HEK293 (cell line): ENCODE results near the gene LCORL.

Source experiments
- CTCF ChIA-PET: fragments of 350-600 bp; formaldehyde crosslinking; extraction: SDS; loops from one replicate; lab custom pipeline; 2021; ENCODE audit warnings: antibody characterized with exemption; lab: Yijun Ruan, JAX
- POLR2A ChIA-PET: fragments of 300-600 bp; formaldehyde crosslinking; extraction: SDS; loops from one replicate; lab custom pipeline; 2020; ENCODE audit warnings: antibody characterized with exemption, inconsistent platforms; lab: Yijun Ruan, JAX
- H3K27ac ChIP-seq: fragments of 200-500 bp; sonication (Bioruptor generic); 2 replicates; pipeline ENCODE4 v1.5.1; 2014; ENCODE audit warnings: low read depth, low read length, control low read depth, inconsistent platforms; ENCODE audit errors: extremely low read depth
- H3K36me3 ChIP-seq, 2 experiments: fragments of 200-500 bp in 1 of 2; sonication (Bioruptor generic) in 1 of 2; 1 replicate in 1 of 2; 2 replicates in 1 of 2; pipeline ENCODE4 v1.5.1; 2014 to 2017; ENCODE audit warnings: inconsistent platforms in 2 of 2, low read length in 2 of 2; ENCODE audit not compliant: control insufficient read depth in 2 of 2, insufficient read depth in 1 of 2
- H3K4me1 ChIP-seq: fragments of 200-500 bp; sonication (Bioruptor generic); 2 replicates; pipeline ENCODE4 v1.5.1; 2014; ENCODE audit warnings: mild to moderate bottlenecking, low read length, inconsistent platforms; ENCODE audit not compliant: control insufficient read depth, insufficient read depth
- H3K4me3 ChIP-seq: 2 replicates; pipeline ENCODE4 v1.5.1; 2011; ENCODE audit warnings: low read depth, mild to moderate bottlenecking, control low read depth, low read length, moderate library complexity
- H3K9me3 ChIP-seq: fragments of 200-500 bp; sonication (Bioruptor generic); 2 replicates; pipeline ENCODE4 v1.5.1; 2014; ENCODE audit warnings: low read depth, low read length, inconsistent platforms; ENCODE audit not compliant: control insufficient read depth, insufficient read depth
- KLF16 ChIP-seq: fragments of 450-650 bp; formaldehyde crosslinking; IDR thresholded peaks from 2 replicates; pipeline ENCODE4 v1.5.1; 2017; ENCODE audit warnings: missing biosample characterization, missing genetic modification characterization
- MEIS1 ChIP-seq: sonication (generic); formaldehyde crosslinking; IDR thresholded peaks from 2 replicates; pipeline ENCODE4 v1.8.1; 2022; ENCODE audit warnings: missing genetic modification reagents, mild to moderate bottlenecking, borderline replicate concordance
- MZF1 ChIP-seq: fragments of 450-650 bp; formaldehyde crosslinking; IDR thresholded peaks from 2 replicates; pipeline ENCODE4 v1.5.1; 2017; ENCODE audit warnings: missing biosample characterization, missing genetic modification characterization, borderline replicate concordance
- PRDM1 ChIP-seq: fragments of 450-650 bp; formaldehyde crosslinking; IDR thresholded peaks from 2 replicates; pipeline ENCODE4; 2016; ENCODE audit warnings: missing biosample characterization, missing genetic modification characterization
- RBAK ChIP-seq: fragments of 450-650 bp; formaldehyde crosslinking; IDR thresholded peaks from 2 replicates; pipeline ENCODE4 v1.5.1; 2016; ENCODE audit warnings: missing biosample characterization, missing genetic modification characterization
- SALL2 ChIP-seq: fragments of 450-650 bp; formaldehyde crosslinking; IDR thresholded peaks from 2 replicates; pipeline ENCODE4 v1.5.0; 2017; ENCODE audit warnings: missing biosample characterization, mild to moderate bottlenecking, missing genetic modification characterization, borderline replicate concordance
- WT1 ChIP-seq: fragments of 450-650 bp; formaldehyde crosslinking; IDR thresholded peaks from 2 replicates; pipeline ENCODE4 v1.5.1; 2016; ENCODE audit warnings: missing biosample characterization, missing genetic modification characterization
- ZBTB20 ChIP-seq: fragments of 450-650 bp; formaldehyde crosslinking; IDR thresholded peaks from 2 replicates; pipeline ENCODE4 v1.5.1; 2016; ENCODE audit warnings: missing biosample characterization, missing genetic modification characterization
- ZBTB8A ChIP-seq: fragments of 450-650 bp; formaldehyde crosslinking; IDR thresholded peaks from 2 replicates; pipeline ENCODE4 v1.5.1; 2016; ENCODE audit warnings: missing biosample characterization, missing genetic modification characterization
- ZFHX2 ChIP-seq: fragments of 450-650 bp; formaldehyde crosslinking; conservative IDR thresholded peaks from 2 replicates; pipeline ENCODE4 v1.5.1; 2016; ENCODE audit warnings: missing biosample characterization, missing genetic modification characterization
- ZNF112 ChIP-seq: fragments of 450-650 bp; formaldehyde crosslinking; IDR thresholded peaks from 2 replicates; pipeline ENCODE4 v1.5.0; 2017; ENCODE audit warnings: missing biosample characterization, missing genetic modification characterization
- ZNF138 ChIP-seq: fragments of 450-650 bp; formaldehyde crosslinking; IDR thresholded peaks from 2 replicates; pipeline ENCODE4 v1.5.1; 2016; ENCODE audit warnings: missing biosample characterization, missing genetic modification characterization, borderline replicate concordance
- ZNF174 ChIP-seq: fragments of 450-650 bp; formaldehyde crosslinking; IDR thresholded peaks from 2 replicates; pipeline ENCODE4 v1.5.0; 2017; ENCODE audit warnings: missing biosample characterization, mild to moderate bottlenecking, missing genetic modification characterization
- ZNF2 ChIP-seq: fragments of 450-650 bp; formaldehyde crosslinking; IDR thresholded peaks from 2 replicates; pipeline ENCODE4 v1.5.1; 2016; ENCODE audit warnings: missing biosample characterization, missing genetic modification characterization
- ZNF274 ChIP-seq, 2 experiments: fragments of 200-500 bp in 1 of 2; fragments of 450-650 bp in 1 of 2; sonication (Bioruptor generic) in 1 of 2; formaldehyde crosslinking in 1 of 2; IDR thresholded peaks; 2 replicates each; pipeline versions ENCODE4 v1.5.1 to v1.6.1; 2014 to 2016; ENCODE audit warnings: borderline replicate concordance in 1 of 2, inconsistent platforms in 1 of 2, low read length in 1 of 2, missing biosample characterization in 1 of 2, missing genetic modification characterization in 1 of 2
- ZNF335 ChIP-seq: fragments of 450-650 bp; formaldehyde crosslinking; conservative IDR thresholded peaks from 2 replicates; pipeline ENCODE4 v1.5.1; 2016; ENCODE audit warnings: missing biosample characterization, missing genetic modification characterization
- ZNF473 ChIP-seq: fragments of 450-650 bp; formaldehyde crosslinking; IDR thresholded peaks from 2 replicates; pipeline ENCODE4 v1.5.1; 2017; ENCODE audit warnings: missing biosample characterization, missing genetic modification characterization
- ZNF596 ChIP-seq: fragments of 450-650 bp; IDR thresholded peaks from 2 replicates; pipeline ENCODE4 v1.5.0; 2018; ENCODE audit warnings: missing biosample characterization, mild to moderate bottlenecking, missing genetic modification characterization, moderate library complexity
- ZNF600 ChIP-seq: fragments of 450-650 bp; formaldehyde crosslinking; IDR thresholded peaks from 2 replicates; pipeline ENCODE4 v1.5.1; 2016; ENCODE audit warnings: missing biosample characterization, missing genetic modification characterization
- ZNF76 ChIP-seq: fragments of 450-650 bp; formaldehyde crosslinking; IDR thresholded peaks from 2 replicates; pipeline ENCODE4; 2016; ENCODE audit warnings: low read depth, missing biosample characterization, missing genetic modification characterization, borderline replicate concordance
- ZNF792 ChIP-seq: fragments of 450-650 bp; formaldehyde crosslinking; IDR thresholded peaks from 2 replicates; pipeline ENCODE4 v1.5.1; 2016; ENCODE audit warnings: missing biosample characterization, missing genetic modification characterization
- TF ChIP-seq, protein P1 (sequence below): fragments of 450-650 bp; IDR thresholded peaks from 2 replicates; pipeline ENCODE4 v1.5.1; 2018; ENCODE audit warnings: missing biosample characterization, mild to moderate bottlenecking, missing genetic modification characterization
- TF ChIP-seq, protein P2 (sequence below): fragments of 450-650 bp; formaldehyde crosslinking; IDR thresholded peaks from 2 replicates; pipeline ENCODE4 v1.5.1; 2017; ENCODE audit warnings: missing biosample characterization, missing genetic modification characterization
- TF ChIP-seq, protein P3 (sequence below): fragments of 450-650 bp; formaldehyde crosslinking; conservative IDR thresholded peaks from 2 replicates; pipeline ENCODE4 v1.5.1; 2016; ENCODE audit warnings: low read depth, missing biosample characterization, missing genetic modification characterization
- TF ChIP-seq, protein P4 (sequence below): fragments of 450-650 bp; formaldehyde crosslinking; IDR thresholded peaks from 2 replicates; pipeline ENCODE4 v1.5.1; 2016; ENCODE audit warnings: missing biosample characterization, missing genetic modification characterization
- TF ChIP-seq, protein P5 (sequence below): fragments of 450-650 bp; formaldehyde crosslinking; IDR thresholded peaks from 2 replicates; pipeline ENCODE4 v1.5.1; 2016; ENCODE audit warnings: missing biosample characterization, missing genetic modification characterization

Gene LCORL

DNA sequence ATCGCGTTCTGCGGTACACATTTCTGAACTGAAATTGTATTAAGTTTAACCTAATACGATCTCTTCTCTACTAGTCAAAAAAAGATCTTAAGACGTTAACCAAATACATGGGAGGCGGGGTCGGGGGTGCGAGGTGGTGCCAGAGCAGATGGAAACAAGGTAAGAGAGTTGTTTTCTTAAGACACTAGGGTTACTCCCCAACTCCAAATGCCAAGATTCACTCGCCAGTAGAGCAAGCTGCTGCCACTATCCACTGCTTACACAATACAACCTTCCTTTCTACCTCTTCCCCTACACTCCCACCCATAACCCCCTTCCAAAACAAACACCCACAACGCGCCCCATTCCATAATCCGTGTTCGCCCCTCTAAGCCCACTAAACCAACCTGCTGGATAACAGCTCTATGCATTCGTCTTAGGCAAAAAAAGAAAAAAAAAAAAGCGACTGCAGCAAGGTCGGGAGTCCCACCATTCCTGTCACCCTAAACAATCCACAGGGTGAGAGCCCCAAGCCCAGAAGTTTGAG, 1.3 kb downstream of the LCORL start:
- Histone ChIP-seq H3K4me1 (no peaks in the 10 kb centered on the region), H3K27ac (no peak overlapping the region), H3K4me3 (peak overlapping the region; percentile 75), H3K36me3 (no peaks in the 10 kb centered on the region), H3K9me3 (no peaks in the 10 kb centered on the region)
- CTCF ChIA-PET, result interaction anchor here (0.6 kb wide), 2 partner anchors 87 to 208 kb away, joined by 3 read pairs; no protein-coding TSS in a partner anchor
- POLR2A ChIA-PET, result interaction anchor here (0.7 kb wide), 1 partner anchor 154 kb away, joined by 6 read pairs; no protein-coding TSS in a partner anchor
- no peak for TF ChIP-seq RBAK (tag by site-specific recombination)
- no peak for TF ChIP-seq ZNF596 (tag by site-specific recombination)
- peak; percentile 79; the same call in 1 of the 2 replicates for TF ChIP-seq ZNF600 (tag by site-specific recombination)
- TF ChIP-seq ZNF473 (tag by site-specific recombination), result no peak
- TF ChIP-seq ZNF76 (tag by site-specific recombination), result peak; percentile 73
- no peak for TF ChIP-seq KLF16 (tag by site-specific recombination)
- TF ChIP-seq ZNF174 (tag by site-specific recombination), result no peak
- TF ChIP-seq ZNF2 (tag by site-specific recombination), result 0 out of 2 replicates have a peak, but pooled peaks have one; percentile 53
- no peak for TF ChIP-seq MEIS1 (CRISPR knock-in tag)
- no peak for TF ChIP-seq SALL2 (tag by site-specific recombination)
- TF ChIP-seq, protein P1, sequence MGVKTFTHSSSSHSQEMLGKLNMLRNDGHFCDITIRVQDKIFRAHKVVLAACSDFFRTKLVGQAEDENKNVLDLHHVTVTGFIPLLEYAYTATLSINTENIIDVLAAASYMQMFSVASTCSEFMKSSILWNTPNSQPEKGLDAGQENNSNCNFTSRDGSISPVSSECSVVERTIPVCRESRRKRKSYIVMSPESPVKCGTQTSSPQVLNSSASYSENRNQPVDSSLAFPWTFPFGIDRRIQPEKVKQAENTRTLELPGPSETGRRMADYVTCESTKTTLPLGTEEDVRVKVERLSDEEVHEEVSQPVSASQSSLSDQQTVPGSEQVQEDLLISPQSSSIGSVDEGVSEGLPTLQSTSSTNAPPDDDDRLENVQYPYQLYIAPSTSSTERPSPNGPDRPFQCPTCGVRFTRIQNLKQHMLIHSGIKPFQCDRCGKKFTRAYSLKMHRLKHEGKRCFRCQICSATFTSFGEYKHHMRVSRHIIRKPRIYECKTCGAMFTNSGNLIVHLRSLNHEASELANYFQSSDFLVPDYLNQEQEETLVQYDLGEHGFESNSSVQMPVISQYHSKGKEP (tag by site-specific recombination), result no peak
- no peak for TF ChIP-seq ZNF274 (IDR thresholded peaks at IDR 0.05; ENCODE audit: low read length)
- TF ChIP-seq ZNF274 (tag by site-specific recombination; IDR thresholded peaks at IDR 0.05; ENCODE audit: borderline replicate concordance), result no peak
- no peak for TF ChIP-seq ZNF112 (tag by site-specific recombination)
- TF ChIP-seq, protein P2, sequence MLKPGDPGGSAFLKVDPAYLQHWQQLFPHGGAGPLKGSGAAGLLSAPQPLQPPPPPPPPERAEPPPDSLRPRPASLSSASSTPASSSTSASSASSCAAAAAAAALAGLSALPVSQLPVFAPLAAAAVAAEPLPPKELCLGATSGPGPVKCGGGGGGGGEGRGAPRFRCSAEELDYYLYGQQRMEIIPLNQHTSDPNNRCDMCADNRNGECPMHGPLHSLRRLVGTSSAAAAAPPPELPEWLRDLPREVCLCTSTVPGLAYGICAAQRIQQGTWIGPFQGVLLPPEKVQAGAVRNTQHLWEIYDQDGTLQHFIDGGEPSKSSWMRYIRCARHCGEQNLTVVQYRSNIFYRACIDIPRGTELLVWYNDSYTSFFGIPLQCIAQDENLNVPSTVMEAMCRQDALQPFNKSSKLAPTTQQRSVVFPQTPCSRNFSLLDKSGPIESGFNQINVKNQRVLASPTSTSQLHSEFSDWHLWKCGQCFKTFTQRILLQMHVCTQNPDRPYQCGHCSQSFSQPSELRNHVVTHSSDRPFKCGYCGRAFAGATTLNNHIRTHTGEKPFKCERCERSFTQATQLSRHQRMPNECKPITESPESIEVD (tag by site-specific recombination), result no peak
- peak; percentile 12; the same call in 1 of the 2 replicates for TF ChIP-seq ZBTB20 (tag by site-specific recombination)
- TF ChIP-seq WT1 (tag by site-specific recombination), result 0 out of 2 replicates have a peak, but pooled peaks have one; percentile 7
- TF ChIP-seq ZBTB8A, result peak; percentile 68
- TF ChIP-seq MZF1 (tag by site-specific recombination), result no peak
- TF ChIP-seq, protein P3, sequence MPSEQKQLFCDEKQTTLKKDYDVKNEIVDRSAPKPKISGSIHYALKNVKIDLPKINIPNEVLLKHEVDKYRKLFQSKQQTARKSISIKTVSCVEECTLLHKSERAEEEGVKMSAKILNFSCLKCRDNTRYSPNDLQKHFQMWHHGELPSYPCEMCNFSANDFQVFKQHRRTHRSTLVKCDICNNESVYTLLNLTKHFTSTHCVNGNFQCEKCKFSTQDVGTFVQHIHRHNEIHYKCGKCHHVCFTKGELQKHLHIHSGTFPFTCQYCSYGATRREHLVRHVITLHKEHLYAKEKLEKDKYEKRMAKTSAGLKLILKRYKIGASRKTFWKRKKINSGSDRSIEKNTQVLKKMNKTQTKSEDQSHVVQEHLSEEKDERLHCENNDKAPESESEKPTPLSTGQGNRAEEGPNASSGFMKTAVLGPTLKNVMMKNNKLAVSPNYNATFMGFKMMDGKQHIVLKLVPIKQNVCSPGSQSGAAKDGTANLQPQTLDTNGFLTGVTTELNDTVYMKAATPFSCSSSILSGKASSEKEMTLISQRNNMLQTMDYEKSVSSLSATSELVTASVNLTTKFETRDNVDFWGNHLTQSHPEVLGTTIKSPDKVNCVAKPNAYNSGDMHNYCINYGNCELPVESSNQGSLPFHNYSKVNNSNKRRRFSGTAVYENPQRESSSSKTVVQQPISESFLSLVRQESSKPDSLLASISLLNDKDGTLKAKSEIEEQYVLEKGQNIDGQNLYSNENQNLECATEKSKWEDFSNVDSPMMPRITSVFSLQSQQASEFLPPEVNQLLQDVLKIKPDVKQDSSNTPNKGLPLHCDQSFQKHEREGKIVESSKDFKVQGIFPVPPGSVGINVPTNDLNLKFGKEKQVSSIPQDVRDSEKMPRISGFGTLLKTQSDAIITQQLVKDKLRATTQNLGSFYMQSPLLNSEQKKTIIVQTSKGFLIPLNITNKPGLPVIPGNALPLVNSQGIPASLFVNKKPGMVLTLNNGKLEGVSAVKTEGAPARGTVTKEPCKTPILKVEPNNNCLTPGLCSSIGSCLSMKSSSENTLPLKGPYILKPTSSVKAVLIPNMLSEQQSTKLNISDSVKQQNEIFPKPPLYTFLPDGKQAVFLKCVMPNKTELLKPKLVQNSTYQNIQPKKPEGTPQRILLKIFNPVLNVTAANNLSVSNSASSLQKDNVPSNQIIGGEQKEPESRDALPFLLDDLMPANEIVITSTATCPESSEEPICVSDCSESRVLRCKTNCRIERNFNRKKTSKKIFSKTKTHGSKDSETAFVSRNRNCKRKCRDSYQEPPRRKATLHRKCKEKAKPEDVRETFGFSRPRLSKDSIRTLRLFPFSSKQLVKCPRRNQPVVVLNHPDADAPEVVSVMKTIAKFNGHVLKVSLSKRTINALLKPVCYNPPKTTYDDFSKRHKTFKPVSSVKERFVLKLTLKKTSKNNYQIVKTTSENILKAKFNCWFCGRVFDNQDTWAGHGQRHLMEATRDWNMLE (tag by site-specific recombination), result no peak
- TF ChIP-seq PRDM1 (tag by site-specific recombination), result no peak
- TF ChIP-seq ZNF335 (tag by site-specific recombination), result 0 out of 2 replicates have a peak, but pooled peaks have one; percentile 70
- TF ChIP-seq ZNF792, result no peak
- TF ChIP-seq, protein P4, sequence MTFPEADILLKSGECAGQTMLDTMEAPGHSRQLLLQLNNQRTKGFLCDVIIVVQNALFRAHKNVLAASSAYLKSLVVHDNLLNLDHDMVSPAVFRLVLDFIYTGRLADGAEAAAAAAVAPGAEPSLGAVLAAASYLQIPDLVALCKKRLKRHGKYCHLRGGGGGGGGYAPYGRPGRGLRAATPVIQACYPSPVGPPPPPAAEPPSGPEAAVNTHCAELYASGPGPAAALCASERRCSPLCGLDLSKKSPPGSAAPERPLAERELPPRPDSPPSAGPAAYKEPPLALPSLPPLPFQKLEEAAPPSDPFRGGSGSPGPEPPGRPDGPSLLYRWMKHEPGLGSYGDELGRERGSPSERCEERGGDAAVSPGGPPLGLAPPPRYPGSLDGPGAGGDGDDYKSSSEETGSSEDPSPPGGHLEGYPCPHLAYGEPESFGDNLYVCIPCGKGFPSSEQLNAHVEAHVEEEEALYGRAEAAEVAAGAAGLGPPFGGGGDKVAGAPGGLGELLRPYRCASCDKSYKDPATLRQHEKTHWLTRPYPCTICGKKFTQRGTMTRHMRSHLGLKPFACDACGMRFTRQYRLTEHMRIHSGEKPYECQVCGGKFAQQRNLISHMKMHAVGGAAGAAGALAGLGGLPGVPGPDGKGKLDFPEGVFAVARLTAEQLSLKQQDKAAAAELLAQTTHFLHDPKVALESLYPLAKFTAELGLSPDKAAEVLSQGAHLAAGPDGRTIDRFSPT (tag by site-specific recombination), result no peak
- no peak for TF ChIP-seq ZNF138 (tag by site-specific recombination)
- TF ChIP-seq, protein P5, sequence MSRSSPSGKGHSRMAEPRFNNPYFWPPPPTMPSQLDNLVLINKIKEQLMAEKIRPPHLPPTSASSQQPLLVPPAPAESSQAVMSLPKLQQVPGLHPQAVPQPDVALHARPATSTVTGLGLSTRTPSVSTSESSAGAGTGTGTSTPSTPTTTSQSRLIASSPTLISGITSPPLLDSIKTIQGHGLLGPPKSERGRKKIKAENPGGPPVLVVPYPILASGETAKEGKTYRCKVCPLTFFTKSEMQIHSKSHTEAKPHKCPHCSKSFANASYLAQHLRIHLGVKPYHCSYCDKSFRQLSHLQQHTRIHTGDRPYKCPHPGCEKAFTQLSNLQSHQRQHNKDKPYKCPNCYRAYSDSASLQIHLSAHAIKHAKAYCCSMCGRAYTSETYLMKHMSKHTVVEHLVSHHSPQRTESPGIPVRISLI (tag by site-specific recombination), result peak; percentile 83
- peak; percentile 66 for TF ChIP-seq ZFHX2
